Measurements from ENCODE around the gene SPHKAP.
"Not testable (repeated sequence)": the region's sequence is repeated elsewhere in the genome, so short reads cannot be mapped to it uniquely, and the experiment has no call there.

The SPHKAP gene

GRCh38 chr2:228023619-228024018 lies 157.9 kb downstream of the SPHKAP start:
- DNase-seq (ENCODE audit: low spot score) = no peak

- DNase-seq (ENCODE audit: low spot score) = no peak
Observed at GRCh38 chr2:228018311-228018710, 163.2 kb downstream of the SPHKAP start.

GRCh38 chr2:228017784-228018183 lies 163.7 kb downstream of the SPHKAP start:
- DNase-seq (ENCODE audit: low spot score) = no peak

GRCh38 chr2:228016402-228016801 lies 165.1 kb downstream of the SPHKAP start:
- DNase-seq (ENCODE audit: low spot score) = no peak

DNA sequence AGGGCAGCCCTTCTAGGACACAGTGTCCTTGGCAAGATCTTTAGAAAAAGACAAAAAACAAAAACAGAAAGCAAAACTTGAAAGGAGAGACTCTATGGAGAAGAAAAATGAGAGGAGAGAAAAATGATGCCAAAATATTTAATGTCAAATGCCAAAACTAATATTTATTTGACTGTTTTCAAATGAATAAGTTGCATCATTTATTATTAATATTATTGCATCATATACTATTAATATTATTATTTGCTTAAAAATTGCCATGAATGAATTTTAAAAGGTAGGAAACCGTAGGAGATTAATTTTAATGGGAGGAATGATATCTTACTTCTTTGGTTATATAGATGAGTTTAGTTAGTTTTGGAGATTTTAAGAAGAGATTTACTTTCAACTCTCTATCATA lies 165.7 kb downstream of the SPHKAP start:
- DNase-seq (ENCODE audit: low spot score) = no peak

- DNase-seq (ENCODE audit: low spot score) = no peak
Observed at GRCh38 chr2:227996366-227996765, 185.1 kb downstream of the SPHKAP start.

- no peak for DNase-seq (ENCODE audit: low spot score)
Observed at GRCh38 chr2:227990937-227991336, 190.6 kb downstream of the SPHKAP start.

DNA sequence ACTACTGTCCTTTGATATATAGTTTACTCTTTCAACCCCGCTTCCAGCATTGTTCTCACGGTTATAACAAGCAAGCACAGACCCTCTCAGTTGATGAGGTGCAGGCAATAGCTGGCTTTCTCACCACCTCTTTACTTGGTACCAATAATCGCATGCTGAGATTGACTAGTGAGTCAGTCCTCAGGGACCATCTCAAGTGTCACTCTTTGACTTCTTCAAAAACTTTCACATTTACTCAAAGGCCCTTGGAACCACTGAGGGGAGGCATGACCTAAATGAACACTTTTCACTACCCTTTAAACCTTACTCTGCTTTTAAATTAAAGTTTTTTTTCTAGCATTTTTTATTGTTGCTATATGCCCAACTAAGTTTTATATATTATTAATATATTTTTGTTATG lies 208.2 kb downstream of the SPHKAP start:
- DNase-seq (ENCODE audit: low spot score) = no peak

DNA sequence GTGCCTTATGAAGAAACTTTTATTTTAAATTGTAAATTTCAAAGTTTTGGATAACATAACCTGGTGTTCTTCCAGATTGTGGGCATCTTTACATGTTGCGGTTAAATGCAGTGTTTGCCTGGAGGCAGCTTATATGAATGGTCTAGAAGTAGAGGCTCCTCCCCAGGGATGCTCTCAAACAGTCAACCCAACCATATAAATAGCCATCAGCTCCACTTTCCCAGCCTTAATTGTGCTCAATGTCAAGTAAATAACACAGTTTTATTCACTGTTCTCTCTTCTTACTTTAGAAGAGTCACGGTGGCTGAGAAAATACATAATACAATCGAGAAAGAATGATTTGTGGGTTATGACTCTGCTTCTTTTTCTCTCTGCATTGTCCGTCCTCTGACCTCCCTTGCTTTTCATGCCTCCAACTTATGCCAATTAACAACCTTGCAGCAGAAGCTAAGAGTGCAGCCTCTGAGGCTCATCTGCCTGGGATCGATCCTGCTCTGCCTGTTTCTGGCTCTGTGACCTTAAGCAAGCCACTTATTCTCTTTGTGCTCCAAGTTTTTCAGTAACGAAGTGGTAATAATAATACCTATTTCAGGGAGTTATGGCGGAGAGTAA lies 209.8 kb downstream of the SPHKAP start:
- no peak for DNase-seq (ENCODE audit: low spot score)

GRCh38 chr2:227960317-227960716 lies 221.2 kb downstream of the SPHKAP start:
- no peak for DNase-seq (ENCODE audit: low spot score)

DNA sequence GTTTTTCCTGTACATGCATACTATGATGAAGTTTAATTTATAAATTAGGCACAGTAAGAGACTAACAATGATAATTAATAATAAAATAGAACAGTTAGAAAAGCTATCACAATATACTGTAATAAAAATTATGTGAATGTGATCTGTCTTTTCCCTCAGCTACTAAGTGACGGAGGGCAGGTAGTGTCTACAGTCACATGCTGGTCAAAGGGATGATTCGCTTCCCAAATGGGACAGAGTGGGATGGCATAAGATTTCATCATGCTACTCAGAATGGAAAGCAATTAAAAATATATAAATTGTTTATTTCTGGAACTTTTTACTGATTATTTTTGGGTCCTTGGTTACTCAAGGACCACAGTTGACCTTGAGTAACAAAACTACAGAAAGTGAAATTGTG lies 238.5 kb downstream of the SPHKAP start:
- no peak for DNase-seq (ENCODE audit: low spot score)

- DNase-seq (ENCODE audit: low spot score) = no peak
Observed at GRCh38 chr2:227942021-227942420, 239.5 kb downstream of the SPHKAP start.

GRCh38 chr2:227939271-227940027 lies 242.0 kb downstream of the SPHKAP start:
- DNase-seq (ENCODE audit: low spot score) = peak; percentile 36

DNA sequence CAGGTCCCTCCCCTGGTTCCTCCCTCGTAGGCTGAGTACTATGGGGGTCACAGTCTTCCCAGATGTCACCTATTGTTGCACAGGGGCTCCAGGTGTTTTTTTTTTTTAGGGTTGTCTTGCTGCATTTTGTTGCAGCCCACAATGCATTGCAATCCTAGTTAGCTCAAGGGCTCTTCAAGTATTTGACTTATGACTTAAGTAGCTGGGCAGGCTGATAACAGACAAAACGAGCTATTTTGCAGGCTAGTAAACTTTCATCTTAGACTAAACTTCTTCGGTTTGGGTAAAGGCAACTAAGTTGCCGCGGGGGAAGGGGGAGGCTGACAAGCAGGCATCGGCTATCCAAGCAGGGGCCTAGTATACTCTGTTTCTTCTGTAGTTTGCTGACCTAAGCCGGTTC lies 245.2 kb downstream of the SPHKAP start:
- DNase-seq (ENCODE audit: low spot score) = not testable (repeated sequence)

DNA sequence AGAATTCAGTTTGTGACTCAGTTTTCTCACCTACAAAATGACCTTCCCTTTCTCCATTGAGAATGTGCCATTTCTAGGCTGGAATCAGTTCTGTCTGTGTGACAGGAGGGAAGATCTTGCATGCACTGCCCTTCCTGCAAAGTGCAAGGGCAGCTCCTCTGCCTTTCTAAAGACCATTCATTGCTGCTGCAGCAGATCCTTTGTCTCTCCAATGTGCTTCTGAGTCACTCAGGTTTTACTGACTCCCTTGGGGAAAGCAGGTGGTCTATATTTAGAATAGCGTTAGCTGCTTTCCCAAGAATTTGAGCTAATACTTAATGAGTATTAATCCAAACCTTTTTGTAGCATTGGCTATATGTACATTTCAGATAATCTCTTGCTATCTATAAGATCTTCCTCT lies 247.6 kb downstream of the SPHKAP start:
- DNase-seq (ENCODE audit: low spot score) = no peak

DNA sequence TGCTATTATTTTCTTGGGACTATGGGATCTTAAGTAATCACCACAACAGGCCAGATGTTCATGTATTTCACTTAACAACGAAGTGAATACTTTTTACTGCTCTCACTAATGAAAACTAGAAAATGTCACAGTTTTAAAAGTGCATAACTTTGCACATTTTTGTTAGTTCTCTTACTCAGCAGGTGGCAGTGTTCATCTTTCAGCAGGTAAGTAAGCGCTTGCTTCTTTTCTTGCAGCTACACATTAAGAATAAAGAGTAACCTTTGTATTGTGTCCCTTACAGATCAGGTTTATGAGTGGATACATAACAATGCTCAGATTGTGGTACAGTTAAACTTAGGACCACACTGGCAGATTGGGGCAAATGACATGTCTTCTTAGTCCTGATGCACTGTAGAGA lies 249.1 kb downstream of the SPHKAP start:
- DNase-seq (ENCODE audit: low spot score) = no peak

DNA sequence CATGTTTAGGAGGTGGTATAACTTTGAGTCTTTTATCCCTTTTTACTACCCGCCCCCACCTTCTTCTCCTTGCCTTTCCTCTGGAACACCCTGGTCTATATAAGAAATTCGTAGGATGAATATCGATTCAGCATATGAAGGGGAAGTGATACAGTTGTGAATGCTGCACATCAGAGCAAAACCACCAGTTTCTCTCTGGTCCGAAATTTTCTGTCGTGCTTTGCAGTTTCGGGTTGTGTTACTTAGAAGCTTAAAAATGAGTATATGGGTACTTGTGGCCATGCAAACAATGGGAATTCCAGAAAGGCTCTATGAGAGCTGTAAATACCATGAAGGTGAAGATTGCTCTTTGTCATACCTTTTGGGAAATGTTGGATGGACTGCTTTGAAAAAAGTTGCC lies 249.5 kb downstream of the SPHKAP start:
- DNase-seq (ENCODE audit: low spot score) = no peak

Data from HuH-7 (cell line).